HG02759 (cell line): Measurements from ENCODE around the gene IAH1.

Experiments used
- ATAC-seq: cut with Tn5 transposase; IDR thresholded peaks from one replicate; pipeline ENCODE4 v1.9.1; 2021; ENCODE audit warnings: mild to moderate bottlenecking, moderate library complexity; ENCODE audit not compliant: unreplicated experiment

The IAH1 gene

GRCh38 chr2:9474361-9475057, at the start of gene IAH1:
TSS of gene IAH1 (plus strand) at chr2:9474551. CDS start at chr2:9474567, 16 bp downstream.
- peak; percentile 73 for ATAC-seq

GRCh38 chr2:9428965-9429577, 45.3 kb upstream of the IAH1 start:
- ATAC-seq = no peak

DNA sequence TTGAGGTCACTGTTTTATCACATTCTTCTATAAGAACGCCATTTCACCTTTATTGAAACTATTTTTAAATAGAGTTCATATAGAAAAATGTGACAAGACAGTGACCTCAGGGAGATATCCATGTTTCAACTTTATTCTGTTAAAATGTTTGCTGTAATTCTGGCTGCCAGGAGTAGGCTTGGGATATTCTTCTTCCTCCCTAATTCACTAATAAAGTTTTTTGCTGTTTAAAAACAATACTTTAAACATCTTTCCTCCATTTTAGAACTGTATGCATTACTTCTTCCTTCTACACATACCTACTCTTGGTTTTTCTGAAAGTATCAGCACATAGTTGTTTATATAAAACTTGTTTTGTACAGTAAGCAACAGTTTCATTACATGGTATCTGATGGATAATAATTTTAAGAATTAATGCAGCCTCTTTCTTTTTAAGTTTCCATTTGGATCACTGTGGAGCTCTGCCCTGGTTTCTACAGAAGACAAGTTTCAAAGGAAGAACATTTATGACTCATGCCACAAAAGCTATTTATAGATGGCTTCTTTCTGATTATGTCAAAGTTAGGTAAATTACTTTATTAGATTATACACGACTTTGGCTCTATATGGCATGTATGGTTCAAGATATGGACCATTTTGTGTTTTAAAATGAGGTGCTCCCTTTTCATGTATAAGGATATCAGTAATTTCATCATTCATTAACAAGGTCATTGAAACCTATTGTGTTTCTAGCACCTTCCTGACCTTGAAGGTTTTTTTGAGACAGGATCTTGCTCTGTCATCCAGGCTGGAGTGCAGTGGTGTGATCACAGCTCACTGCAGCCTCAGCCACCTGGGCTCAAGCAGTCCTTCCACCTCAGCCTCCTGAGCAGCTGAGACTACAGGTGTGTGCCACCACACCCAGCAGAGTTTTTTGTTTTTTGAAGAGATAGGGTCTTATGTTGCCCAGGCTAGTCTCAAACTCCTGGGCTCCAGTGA, 43.7 kb upstream of the IAH1 start:
- no peak for ATAC-seq

- no peak for ATAC-seq
These were observed 39.9 kb upstream of the IAH1 start for GRCh38 chr2:9434489-9434888.

DNA sequence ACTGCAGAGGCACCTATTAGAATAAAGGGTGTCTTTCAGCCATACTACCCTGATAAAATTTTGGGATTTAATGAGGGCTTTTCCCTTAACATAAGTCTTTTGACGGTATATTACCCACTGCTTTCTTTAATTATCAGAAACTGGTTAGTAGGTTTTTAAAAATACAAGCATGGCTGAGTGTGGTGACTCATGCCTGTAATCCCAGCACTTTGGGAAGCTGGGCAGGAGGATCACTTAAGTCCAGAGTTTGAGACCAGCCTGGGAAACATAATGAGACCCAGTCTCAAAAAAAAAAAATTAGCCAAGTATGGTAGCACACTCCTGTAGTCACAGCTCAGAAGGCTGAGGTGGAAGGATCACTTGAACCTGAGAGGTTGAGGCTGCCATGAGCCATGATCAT, 34.8 kb upstream of the IAH1 start:
- ATAC-seq = no peak

- ATAC-seq = no peak
These were observed 34.2 kb upstream of the IAH1 start for GRCh38 chr2:9440058-9440727.

- ATAC-seq = no peak
These were observed 32.8 kb upstream of the IAH1 start for GRCh38 chr2:9441556-9441955.

GRCh38 chr2:9443526-9443925, 30.8 kb upstream of the IAH1 start:
- no peak for ATAC-seq

GRCh38 chr2:9445089-9445488, 29.3 kb upstream of the IAH1 start:
- no peak for ATAC-seq

- no peak for ATAC-seq
These were observed 23.1 kb upstream of the IAH1 start for GRCh38 chr2:9451231-9451630.

- ATAC-seq = no peak
These were observed 13.8 kb upstream of the IAH1 start for GRCh38 chr2:9460441-9461017.

DNA sequence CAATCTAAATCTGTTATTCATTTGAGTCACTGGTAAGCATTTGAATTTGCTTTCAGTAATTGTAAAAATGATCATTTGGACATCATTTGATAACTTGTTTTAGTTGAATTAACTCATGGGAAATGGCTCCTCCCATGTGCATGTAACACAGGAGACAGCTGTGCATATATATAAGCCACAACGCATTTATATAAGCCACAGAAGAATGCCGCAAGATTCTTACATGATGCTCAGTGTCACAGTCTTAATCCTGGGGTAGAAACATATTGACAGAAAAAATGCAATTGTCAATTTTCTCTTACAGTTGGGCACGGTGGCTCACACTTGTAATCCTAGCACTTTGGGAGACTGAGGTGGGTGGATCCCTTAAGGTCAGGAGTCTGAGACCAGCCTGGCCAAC, 13.3 kb upstream of the IAH1 start:
- no peak for ATAC-seq

- ATAC-seq = no peak
These were observed 12.0 kb upstream of the IAH1 start for GRCh38 chr2:9462313-9462712.

DNA sequence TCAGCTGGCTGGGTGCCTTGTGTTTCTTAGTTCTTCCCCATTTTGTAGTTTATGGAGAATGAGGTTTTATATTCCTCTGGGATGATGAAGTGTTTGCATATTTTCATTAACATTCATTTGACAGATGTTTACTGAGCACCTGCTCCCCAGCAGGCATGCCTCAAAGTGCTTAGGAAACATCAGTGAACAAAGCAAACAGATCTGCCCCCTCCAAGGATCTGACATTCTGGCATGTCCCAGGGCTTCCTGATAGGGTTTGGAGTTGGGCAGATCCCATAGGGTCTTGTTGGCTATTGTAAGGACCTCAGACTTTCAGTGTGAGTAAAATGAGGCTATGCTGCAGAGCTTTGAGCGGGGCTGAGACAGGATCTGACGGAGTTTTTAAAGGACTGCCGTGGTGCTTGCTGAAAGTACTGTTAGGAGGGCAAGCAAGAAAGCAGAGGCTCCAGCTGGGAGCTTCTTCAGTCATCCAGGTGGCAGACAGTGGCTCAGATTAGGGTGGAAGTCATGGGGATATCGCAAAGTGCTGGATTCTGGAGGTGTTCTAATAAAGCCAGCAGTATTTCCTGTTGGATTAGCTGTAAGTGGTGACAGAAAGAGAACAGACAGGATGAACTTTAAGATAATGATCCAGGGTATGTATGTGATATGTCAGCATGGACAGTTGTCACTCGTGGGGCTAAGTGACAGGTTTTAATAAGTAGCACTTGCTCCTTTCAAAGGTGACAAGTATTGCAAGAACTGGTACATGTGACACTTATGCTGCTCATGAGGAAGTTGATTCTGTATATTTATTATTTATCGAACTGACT, 11.3 kb upstream of the IAH1 start:
- no peak for ATAC-seq

- no peak for ATAC-seq
These were observed 10.7 kb upstream of the IAH1 start for GRCh38 chr2:9463698-9464034.

- no peak for ATAC-seq
These were observed 9.2 kb upstream of the IAH1 start for GRCh38 chr2:9465170-9465569.

DNA sequence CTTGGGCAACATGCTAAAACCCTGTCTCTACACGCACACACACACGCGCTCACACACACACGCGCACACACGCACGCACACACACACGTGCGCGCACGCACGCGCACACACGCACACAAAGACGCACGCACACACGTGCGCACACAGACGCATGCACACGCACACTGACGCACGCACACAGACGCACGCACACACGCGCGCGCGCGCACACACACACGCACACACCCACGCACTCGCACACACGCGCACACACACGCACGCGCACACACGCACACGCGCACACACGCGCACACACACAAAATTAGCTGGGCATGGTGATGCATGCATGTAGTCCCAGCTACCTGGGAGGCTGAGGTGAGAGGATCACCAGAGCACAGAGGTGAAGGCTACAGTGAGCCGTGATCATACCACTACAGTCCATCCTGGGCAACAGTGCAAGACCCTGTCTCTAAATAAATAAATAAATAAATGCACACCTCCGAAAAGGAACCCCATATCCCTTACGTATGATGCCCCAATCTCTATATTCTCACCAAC, 8.1 kb upstream of the IAH1 start:
- ATAC-seq = no peak

- no peak for ATAC-seq
These were observed 6.7 kb upstream of the IAH1 start for GRCh38 chr2:9467687-9468086.

- ATAC-seq = no peak
These were observed 3.1 kb upstream of the IAH1 start for GRCh38 chr2:9471206-9471605.

DNA sequence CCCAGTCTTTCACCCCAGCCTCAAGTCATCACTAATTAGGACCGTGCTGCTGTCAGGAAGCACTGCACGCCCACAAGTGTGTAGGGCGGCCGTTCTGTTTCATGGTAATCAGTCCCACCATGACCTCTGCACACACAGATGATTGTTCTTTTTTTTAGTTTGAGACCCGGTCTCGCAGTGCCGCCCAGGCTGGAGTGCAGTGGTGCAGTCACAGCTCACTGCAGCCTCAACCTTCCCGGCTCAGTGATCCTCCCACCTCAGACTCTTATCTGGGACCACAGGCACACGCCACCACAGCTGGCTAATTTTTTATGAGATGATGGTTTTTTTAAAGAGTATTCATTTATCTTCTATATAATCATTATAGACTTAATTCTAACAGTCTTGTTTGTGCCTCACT, 1.8 kb upstream of the IAH1 start:
- ATAC-seq = no peak
